ENCODE measurements around the gene CHL1. TPM values are rescaled to one million over a fixed set of nuclear protein-coding genes. Genes with fewer than 3 reads are reported as not detected.

CHL1 gene
- total and polyA plus RNA-seq, 8 donors = 1.1 to 10.7 (median 2.2) TPM

DNA sequence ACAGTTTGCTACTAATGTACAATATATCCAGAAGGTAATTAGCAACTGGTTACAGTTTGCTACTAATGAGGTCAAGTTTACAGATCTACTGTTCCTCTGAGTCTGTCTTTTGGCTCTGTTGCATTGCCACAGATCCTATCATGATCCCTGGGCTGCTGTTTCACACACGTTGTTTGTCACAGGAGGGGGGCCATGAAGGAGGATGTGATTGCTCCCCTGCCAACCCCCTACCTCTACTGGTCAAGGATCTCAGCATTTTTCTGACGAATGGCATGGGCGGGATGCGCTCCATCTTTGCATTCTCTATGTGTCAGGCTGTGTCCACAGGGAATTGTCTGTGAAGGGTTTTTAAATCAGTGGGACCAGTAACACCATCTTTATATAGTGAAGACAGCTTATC lies 91.9 kb downstream of the CHL1 start:
- no peak for DNase-seq
- no peak overlapping the region for H3K4me3 ChIP-seq
- H3K9me3 ChIP-seq = no peaks in the 10 kb centered on the region
- ATAC-seq = no peak
- intact Hi-C loops (cut with DNase I) = no loop called here
- no peaks in the 10 kb centered on the region for H3K4me1 ChIP-seq
- no peak for TF ChIP-seq CTCF (IDR thresholded peaks at IDR 0.05)
- no peaks in the 10 kb centered on the region for H3K27me3 ChIP-seq
- H3K27ac ChIP-seq = no peak overlapping the region
- H3K36me3 ChIP-seq = no peaks in the 10 kb centered on the region

GRCh38 chr3:291028-291427 lies 94.5 kb downstream of the CHL1 start:
- H3K27ac ChIP-seq = no peak overlapping the region
- H3K27me3 ChIP-seq = no peaks in the 10 kb centered on the region
- no peak overlapping the region for H3K4me3 ChIP-seq
- ATAC-seq (no peak), DNase-seq (no peak)
- no peaks in the 10 kb centered on the region for H3K4me1 ChIP-seq
- intact Hi-C loops (cut with DNase I) = no loop called here
- no peaks in the 10 kb centered on the region for H3K9me3 ChIP-seq
- no peak for TF ChIP-seq CTCF (IDR thresholded peaks at IDR 0.05)
- no peaks in the 10 kb centered on the region for H3K36me3 ChIP-seq

DNA sequence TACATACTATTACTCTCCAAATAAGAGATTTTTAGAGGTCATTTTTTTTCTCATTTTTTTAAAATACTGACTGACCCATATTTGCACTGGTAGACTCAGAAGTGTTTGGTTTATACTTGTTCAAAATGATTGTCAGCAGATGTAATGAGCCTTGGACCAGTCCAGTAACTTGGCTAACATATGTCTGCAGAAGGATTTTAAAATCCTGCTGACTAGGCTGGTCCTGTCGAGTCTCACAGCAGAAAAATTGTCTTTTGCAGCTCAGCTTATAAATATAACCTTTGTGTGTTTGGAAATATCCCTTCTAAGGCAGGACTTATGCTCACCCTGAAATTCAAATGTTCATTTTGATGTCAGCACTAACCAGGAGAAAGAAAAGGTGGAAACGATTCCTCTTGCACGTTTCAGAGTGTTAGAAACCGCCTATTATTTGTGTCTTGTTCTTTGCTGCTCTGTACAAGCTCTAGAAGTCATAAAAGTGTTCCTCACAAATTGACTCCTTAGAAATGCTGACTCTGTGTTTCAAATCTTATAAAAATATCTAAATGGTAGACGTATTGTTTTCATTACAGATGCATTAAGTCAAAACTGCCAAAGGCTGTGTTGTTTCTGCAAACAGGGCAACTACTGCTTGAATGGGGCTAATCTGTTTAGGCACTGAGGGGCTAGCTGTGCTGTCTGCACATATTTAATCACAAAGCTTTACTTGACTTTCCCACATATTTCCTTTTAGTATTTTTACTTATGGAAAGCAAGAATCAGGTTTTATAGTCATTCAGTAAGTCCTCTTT lies 95.3 kb downstream of the CHL1 start:
- DNase-seq = peak in 2 of 4 donors; percentile 12 to 16
- H3K9me3 ChIP-seq = no peaks in the 10 kb centered on the region
- H3K27me3 ChIP-seq = no peaks in the 10 kb centered on the region
- H3K4me3 ChIP-seq = no peak overlapping the region
- intact Hi-C loops (cut with DNase I) = no loop called here
- TF ChIP-seq CTCF (IDR thresholded peaks at IDR 0.05) = no peak
- H3K27ac ChIP-seq = no peak overlapping the region
- ATAC-seq = peak; percentile 30
- no peaks in the 10 kb centered on the region for H3K36me3 ChIP-seq
- no peaks in the 10 kb centered on the region for H3K4me1 ChIP-seq

- H3K9me3 ChIP-seq = no peaks in the 10 kb centered on the region
Measured at GRCh38 chr3:294096-294495, 97.5 kb downstream of the CHL1 start.

GRCh38 chr3:294581-294980 lies 98.0 kb downstream of the CHL1 start:
- Histone ChIP-seq H3K4me1 (no peaks in the 10 kb centered on the region), H3K27me3 (no peaks in the 10 kb centered on the region), H3K4me3 (no peak overlapping the region), H3K36me3 (no peaks in the 10 kb centered on the region), H3K9me3 (no peaks in the 10 kb centered on the region), H3K27ac (no peak overlapping the region)
- DNase-seq (no peak), ATAC-seq (no peak)
- TF ChIP-seq CTCF (IDR thresholded peaks at IDR 0.05) = no peak
- intact Hi-C loops (cut with DNase I) = no loop called here

More at GRCh38 chr3:294096-294495, 97.5 kb downstream of the CHL1 start:
- no peaks in the 10 kb centered on the region for H3K27me3 ChIP-seq
- DNase-seq (peak in 2 of 4 donors; percentile 15 to 40), ATAC-seq (peak; percentile 85)
- intact Hi-C loops (cut with DNase I) = no loop called here
- no peaks in the 10 kb centered on the region for H3K36me3 ChIP-seq
- TF ChIP-seq CTCF (IDR thresholded peaks at IDR 0.05) = no peak
- no peaks in the 10 kb centered on the region for H3K4me1 ChIP-seq
- no peak overlapping the region for H3K27ac ChIP-seq
- no peak overlapping the region for H3K4me3 ChIP-seq
